ENCODE measurements around the gene HUS1.

DNA sequence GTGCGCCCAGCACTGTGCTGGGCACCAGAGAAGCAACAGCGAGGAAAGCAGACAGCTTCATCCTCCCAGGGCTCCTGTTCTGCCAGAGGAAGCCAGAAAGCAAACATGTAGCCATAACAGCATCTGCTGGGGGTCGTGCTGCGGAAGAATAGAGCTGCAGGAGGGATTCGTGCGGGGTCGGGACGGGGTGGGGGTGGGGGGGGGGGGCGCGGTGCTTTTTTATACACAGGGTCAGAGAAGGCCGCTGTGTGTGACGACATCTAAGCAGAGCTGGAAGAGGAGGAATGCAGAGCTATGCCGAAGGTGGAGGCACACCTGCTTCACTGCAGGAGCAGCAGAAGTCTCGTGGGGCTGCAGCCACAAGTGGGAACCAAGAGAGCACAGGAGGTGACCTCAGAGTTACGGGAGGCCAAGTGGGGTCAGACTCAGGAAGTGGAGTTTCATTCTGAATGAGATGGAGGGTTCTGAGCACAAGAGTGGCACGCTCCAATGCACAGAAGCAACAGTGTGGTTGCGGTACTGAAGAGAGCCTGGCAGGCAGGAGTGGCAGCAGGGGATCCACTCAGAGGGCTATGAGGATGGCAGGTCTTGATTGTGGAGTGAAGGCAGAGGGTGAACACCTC lies 42.2 kb downstream of the HUS1 start:
- TF ChIP-seq POLR2A (IDR thresholded peaks at IDR 0.05; ENCODE audit: low read depth) (no peak), POLR2AphosphoS5 (IDR thresholded peaks at IDR 0.05) (no peak)
- TF ChIP-seq, protein P1, sequence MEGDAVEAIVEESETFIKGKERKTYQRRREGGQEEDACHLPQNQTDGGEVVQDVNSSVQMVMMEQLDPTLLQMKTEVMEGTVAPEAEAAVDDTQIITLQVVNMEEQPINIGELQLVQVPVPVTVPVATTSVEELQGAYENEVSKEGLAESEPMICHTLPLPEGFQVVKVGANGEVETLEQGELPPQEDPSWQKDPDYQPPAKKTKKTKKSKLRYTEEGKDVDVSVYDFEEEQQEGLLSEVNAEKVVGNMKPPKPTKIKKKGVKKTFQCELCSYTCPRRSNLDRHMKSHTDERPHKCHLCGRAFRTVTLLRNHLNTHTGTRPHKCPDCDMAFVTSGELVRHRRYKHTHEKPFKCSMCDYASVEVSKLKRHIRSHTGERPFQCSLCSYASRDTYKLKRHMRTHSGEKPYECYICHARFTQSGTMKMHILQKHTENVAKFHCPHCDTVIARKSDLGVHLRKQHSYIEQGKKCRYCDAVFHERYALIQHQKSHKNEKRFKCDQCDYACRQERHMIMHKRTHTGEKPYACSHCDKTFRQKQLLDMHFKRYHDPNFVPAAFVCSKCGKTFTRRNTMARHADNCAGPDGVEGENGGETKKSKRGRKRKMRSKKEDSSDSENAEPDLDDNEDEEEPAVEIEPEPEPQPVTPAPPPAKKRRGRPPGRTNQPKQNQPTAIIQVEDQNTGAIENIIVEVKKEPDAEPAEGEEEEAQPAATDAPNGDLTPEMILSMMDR (IDR thresholded peaks at IDR 0.05) = no peak

Measured in esophagus muscularis mucosa (tissue), 3 donors.